GM23338 (cell line): Measurements from ENCODE around the gene AKAP1. TPM values are rescaled to one million over a fixed set of nuclear protein-coding genes. Genes with fewer than 3 reads are reported as not detected.

Experiments used
- ATAC-seq: fragments of 200-7000 bp; cut with Tn5 transposase; 3 replicates; pipeline ENCODE4 v1.9.1; 2020
- DNase-seq: peaks from one replicate; pipeline ENCODE4 v3.0.0-alpha.2; 2015; ENCODE audit warnings: low spot score
- H2AFZ ChIP-seq: fragments of 200-600 bp; sonication (generic); 2 replicates; pipeline ENCODE4 v1.8.0; 2016; ENCODE audit warnings: antibody characterized with exemption, mild to moderate bottlenecking, moderate library complexity
- H3F3A ChIP-seq: fragments of 200-600 bp; sonication (generic); replicated peaks from 2 replicates; pipeline ENCODE4 v1.8.0; 2017; ENCODE audit warnings: antibody characterized with exemption, mixed run types, low read depth
- H3K27ac ChIP-seq: fragments of 200-600 bp; sonication (generic); 2 replicates; pipeline ENCODE4 v1.6.1; 2016; ENCODE audit warnings: low read depth
- H3K27me3 ChIP-seq: fragments of 200-600 bp; sonication (generic); 2 replicates; pipeline ENCODE4 v1.8.0; 2016; ENCODE audit warnings: mild to moderate bottlenecking, mixed run types, moderate library complexity; ENCODE audit not compliant: insufficient read depth
- H3K36me3 ChIP-seq: fragments of 200-600 bp; sonication (generic); 2 replicates; pipeline ENCODE4 v1.8.0; 2016; ENCODE audit warnings: mild to moderate bottlenecking; ENCODE audit not compliant: insufficient read depth
- H3K4me1 ChIP-seq: fragments of 200-600 bp; sonication (generic); 2 replicates; pipeline ENCODE4 v1.8.0; 2016; ENCODE audit warnings: mild to moderate bottlenecking, moderate library complexity; ENCODE audit not compliant: insufficient read depth
- H3K4me2 ChIP-seq: fragments of 200-600 bp; sonication (generic); 2 replicates; pipeline ENCODE4 v1.7.1; 2017; ENCODE audit warnings: mixed run types
- H3K4me3 ChIP-seq: fragments of 200-600 bp; sonication (generic); 2 replicates; pipeline ENCODE4 v1.6.1; 2016; ENCODE audit warnings: mixed run types
- H3K79me2 ChIP-seq: fragments of 200-600 bp; sonication (generic); replicated peaks from 2 replicates; pipeline ENCODE4 v1.8.0; 2017; ENCODE audit warnings: mild to moderate bottlenecking; ENCODE audit not compliant: insufficient read depth
- H3K9me2 ChIP-seq: fragments of 200-600 bp; sonication (generic); 2 replicates; pipeline ENCODE4 v1.8.0; 2017; ENCODE audit not compliant: insufficient read depth
- H4K20me1 ChIP-seq: fragments of 200-600 bp; sonication (generic); replicated peaks from 2 replicates; pipeline ENCODE4 v1.8.0; 2017; ENCODE audit warnings: mild to moderate bottlenecking; ENCODE audit not compliant: insufficient read depth
- H3K27ac Mint-ChIP-seq: 2 replicates; pipeline ENCODE4 v1.8.0; 2020; ENCODE audit warnings: inconsistent platforms, mild to moderate bottlenecking, moderate library complexity, mixed read lengths
- H3K27me3 Mint-ChIP-seq: 3 replicates; pipeline ENCODE4 v1.8.0; 2022; ENCODE audit warnings: low read depth, mild to moderate bottlenecking, moderate library complexity, mixed read lengths, inconsistent platforms; ENCODE audit not compliant: insufficient read depth, poor library complexity
- H3K36me3 Mint-ChIP-seq: 3 replicates; pipeline ENCODE4 v1.8.0; 2021; ENCODE audit warnings: low read depth, mild to moderate bottlenecking, inconsistent platforms, moderate library complexity, mixed read lengths
- H3K4me1 Mint-ChIP-seq: 3 replicates; pipeline ENCODE4 v1.8.0; 2020; ENCODE audit warnings: mild to moderate bottlenecking, inconsistent platforms, mixed read lengths
- H3K4me3 Mint-ChIP-seq: 3 replicates; pipeline ENCODE4 v1.8.0; 2021; ENCODE audit warnings: moderate library complexity, mild to moderate bottlenecking, inconsistent platforms, mixed read lengths
- H3K9me3 Mint-ChIP-seq: 3 replicates; pipeline ENCODE4 v1.8.0; 2020; ENCODE audit warnings: moderate library complexity, mild to moderate bottlenecking, inconsistent platforms, mixed read lengths
- CREB1 ChIP-seq: fragments of 250-450 bp; sonication (Bioruptor Pico); IDR thresholded peaks from 2 replicates; pipeline ENCODE4 v1.5.0; 2020; ENCODE audit warnings: low read depth, mild to moderate bottlenecking, moderate library complexity
- EZH2 ChIP-seq: fragments of 200-600 bp; sonication (generic); IDR thresholded peaks from one replicate; pipeline ENCODE4 v1.8.0; 2017; ENCODE audit warnings: antibody characterized with exemption, mild to moderate bottlenecking, low read depth; ENCODE audit not compliant: unreplicated experiment
- EZH2phosphoT487 ChIP-seq: fragments of 200-600 bp; sonication (generic); IDR thresholded peaks from one replicate; pipeline ENCODE4 v1.8.1; 2018; ENCODE audit warnings: antibody characterized with exemption; ENCODE audit not compliant: unreplicated experiment
- JUNB ChIP-seq: IDR thresholded peaks from one replicate; pipeline ENCODE4 v1.6.1; 2016; ENCODE audit warnings: antibody characterized with exemption; ENCODE audit not compliant: unreplicated experiment
- NANOG ChIP-seq: IDR thresholded peaks from 2 replicates; pipeline ENCODE4 v1.6.1; 2016; ENCODE audit warnings: antibody characterized with exemption, borderline replicate concordance
- POLR2AphosphoS5 ChIP-seq: IDR thresholded peaks from 2 replicates; pipeline ENCODE4 v1.6.1; 2016; ENCODE audit warnings: antibody characterized with exemption, low read depth
- STAT1 ChIP-seq: IDR thresholded peaks from one replicate; pipeline ENCODE4 v1.6.1; 2016; ENCODE audit warnings: antibody characterized with exemption; ENCODE audit not compliant: unreplicated experiment
- ZNF114 ChIP-seq: fragments of 250-450 bp; sonication (Bioruptor Pico); IDR thresholded peaks from 2 replicates; pipeline ENCODE4 v1.5.0; 2020; ENCODE audit warnings: mild to moderate bottlenecking, moderate library complexity
- ZNF331 ChIP-seq: fragments of 250-450 bp; sonication (Bioruptor Pico); IDR thresholded peaks from 2 replicates; pipeline ENCODE4 v1.5.0; 2020; ENCODE audit warnings: low read depth, mild to moderate bottlenecking, moderate library complexity
- polyA plus RNA-seq: library from polyadenylated mRNA; unstranded; fragments of >200 nt; fragmentation: Nextera tagmentation; extraction: Ambion mirVana; gene quantifications from 2 replicates; pipeline ENCODE4 v1.2.1, GENCODE V29; 2016
- total RNA-seq: library from RNA; depleted of rRNA; stranded (reverse); fragments of >200 nt; shearing (Covaris generic); gene quantifications from 2 replicates; pipeline ENCODE4 v1.2.3, GENCODE V29; 2014
- TF ChIP-seq, protein P1 (sequence below), 2 experiments: fragments of 200-600 bp in 1 of 2; sonication (generic) in 1 of 2; conservative IDR thresholded peaks; 2 replicates each; pipeline versions ENCODE4 v1.5.1 to v1.6.1; 2016 to 2017; ENCODE audit warnings: antibody characterized with exemption in 2 of 2, low read depth in 2 of 2, mild to moderate bottlenecking in 2 of 2, moderate library complexity in 1 of 2
- TF ChIP-seq, protein P2 (sequence below): IDR thresholded peaks from 2 replicates; pipeline ENCODE4 v1.6.1; 2016; ENCODE audit warnings: antibody characterized with exemption
- TF ChIP-seq, protein P3 (sequence below): IDR thresholded peaks from one replicate; pipeline ENCODE4 v1.6.1; 2018; ENCODE audit warnings: antibody characterized with exemption; ENCODE audit not compliant: unreplicated experiment
- TF ChIP-seq, protein P4 (sequence below): fragments of 250-450 bp; sonication (Bioruptor Pico); IDR thresholded peaks from 2 replicates; pipeline ENCODE4 v1.5.0; 2020; ENCODE audit warnings: mild to moderate bottlenecking, moderate library complexity

Gene AKAP1
- total and polyA plus RNA-seq, 2 experiments from 2014 or later, result 19.6 to 45.9 TPM

DNA sequence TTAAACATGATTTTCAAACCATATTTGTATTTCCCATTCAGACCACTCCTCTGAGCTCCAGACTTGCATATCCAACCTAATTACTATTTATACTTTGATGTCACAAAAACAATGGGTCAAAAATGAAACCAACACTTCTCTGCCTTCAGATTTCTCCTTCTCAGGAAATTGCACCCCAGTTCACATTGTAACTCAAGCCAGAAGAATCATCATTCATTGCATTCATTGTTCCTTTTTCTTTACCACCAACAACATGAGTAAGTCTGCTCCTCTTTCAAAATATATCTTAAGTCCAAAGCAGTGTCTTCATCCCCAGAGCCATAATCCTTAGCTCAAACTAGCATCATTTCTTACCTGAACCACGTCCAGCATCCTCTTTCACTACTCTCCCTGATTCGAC, 2.6 kb upstream of the AKAP1 start (continued):
- TF ChIP-seq STAT1, result no peak
- no peak for TF ChIP-seq EZH2
- TF ChIP-seq ZNF114 (CRISPR knock-in tag), result no peak
- TF ChIP-seq JUNB, result no peak
- no peak for TF ChIP-seq ZNF331 (CRISPR knock-in tag)

DNA sequence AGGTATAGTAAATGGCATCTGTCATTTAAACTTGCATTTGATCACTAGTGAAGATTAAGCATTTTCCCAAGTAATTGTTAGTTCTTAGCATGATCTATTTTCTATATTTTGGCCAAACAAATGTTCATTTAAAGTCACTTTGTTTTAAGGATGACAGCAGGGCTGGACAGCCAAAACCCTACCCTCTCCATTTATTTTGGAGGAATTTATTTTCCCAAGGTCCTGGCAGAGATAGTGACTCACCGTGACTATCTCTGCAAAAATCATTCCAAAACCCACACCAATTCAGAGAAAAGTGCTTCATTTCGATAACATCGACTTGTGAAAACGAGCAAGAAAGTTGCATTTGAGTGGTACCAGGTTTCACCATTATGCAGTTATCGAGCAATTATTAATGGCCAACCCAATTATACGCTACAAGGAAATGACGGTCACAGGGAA, 665 bp upstream of the AKAP1 start:
- Mint-ChIP-seq H3K4me3 (peak overlapping the region; percentile 91), H3K27ac (peak overlapping the region; percentile 98), H3K27me3 (peaks cover 12% of the 10 kb centered on the region), H3K9me3 (no peaks in the 10 kb centered on the region), H3K4me1 (peaks cover 43% of the 10 kb centered on the region), H3K36me3 (no peaks in the 10 kb centered on the region; the same call in 2 of the 3 replicates)
- no peaks in the 10 kb centered on the region for H3K36me3 ChIP-seq
- DNase-seq (no peak), ATAC-seq (no peak)
- H3K9me2 ChIP-seq, result no peaks in the 10 kb centered on the region
- TF ChIP-seq EZH2, result no peak
- TF ChIP-seq, protein P1, sequence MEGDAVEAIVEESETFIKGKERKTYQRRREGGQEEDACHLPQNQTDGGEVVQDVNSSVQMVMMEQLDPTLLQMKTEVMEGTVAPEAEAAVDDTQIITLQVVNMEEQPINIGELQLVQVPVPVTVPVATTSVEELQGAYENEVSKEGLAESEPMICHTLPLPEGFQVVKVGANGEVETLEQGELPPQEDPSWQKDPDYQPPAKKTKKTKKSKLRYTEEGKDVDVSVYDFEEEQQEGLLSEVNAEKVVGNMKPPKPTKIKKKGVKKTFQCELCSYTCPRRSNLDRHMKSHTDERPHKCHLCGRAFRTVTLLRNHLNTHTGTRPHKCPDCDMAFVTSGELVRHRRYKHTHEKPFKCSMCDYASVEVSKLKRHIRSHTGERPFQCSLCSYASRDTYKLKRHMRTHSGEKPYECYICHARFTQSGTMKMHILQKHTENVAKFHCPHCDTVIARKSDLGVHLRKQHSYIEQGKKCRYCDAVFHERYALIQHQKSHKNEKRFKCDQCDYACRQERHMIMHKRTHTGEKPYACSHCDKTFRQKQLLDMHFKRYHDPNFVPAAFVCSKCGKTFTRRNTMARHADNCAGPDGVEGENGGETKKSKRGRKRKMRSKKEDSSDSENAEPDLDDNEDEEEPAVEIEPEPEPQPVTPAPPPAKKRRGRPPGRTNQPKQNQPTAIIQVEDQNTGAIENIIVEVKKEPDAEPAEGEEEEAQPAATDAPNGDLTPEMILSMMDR (conservative IDR thresholded peaks at IDR 0.05; ENCODE audit: low read depth in 2 of 2), result no peak
- TF ChIP-seq EZH2phosphoT487, result no peak
- TF ChIP-seq CREB1 (CRISPR knock-in tag), result no peak
- no peak for TF ChIP-seq STAT1
- TF ChIP-seq, protein P2, sequence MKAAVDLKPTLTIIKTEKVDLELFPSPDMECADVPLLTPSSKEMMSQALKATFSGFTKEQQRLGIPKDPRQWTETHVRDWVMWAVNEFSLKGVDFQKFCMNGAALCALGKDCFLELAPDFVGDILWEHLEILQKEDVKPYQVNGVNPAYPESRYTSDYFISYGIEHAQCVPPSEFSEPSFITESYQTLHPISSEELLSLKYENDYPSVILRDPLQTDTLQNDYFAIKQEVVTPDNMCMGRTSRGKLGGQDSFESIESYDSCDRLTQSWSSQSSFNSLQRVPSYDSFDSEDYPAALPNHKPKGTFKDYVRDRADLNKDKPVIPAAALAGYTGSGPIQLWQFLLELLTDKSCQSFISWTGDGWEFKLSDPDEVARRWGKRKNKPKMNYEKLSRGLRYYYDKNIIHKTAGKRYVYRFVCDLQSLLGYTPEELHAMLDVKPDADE, result no peak
- TF ChIP-seq, protein P3, sequence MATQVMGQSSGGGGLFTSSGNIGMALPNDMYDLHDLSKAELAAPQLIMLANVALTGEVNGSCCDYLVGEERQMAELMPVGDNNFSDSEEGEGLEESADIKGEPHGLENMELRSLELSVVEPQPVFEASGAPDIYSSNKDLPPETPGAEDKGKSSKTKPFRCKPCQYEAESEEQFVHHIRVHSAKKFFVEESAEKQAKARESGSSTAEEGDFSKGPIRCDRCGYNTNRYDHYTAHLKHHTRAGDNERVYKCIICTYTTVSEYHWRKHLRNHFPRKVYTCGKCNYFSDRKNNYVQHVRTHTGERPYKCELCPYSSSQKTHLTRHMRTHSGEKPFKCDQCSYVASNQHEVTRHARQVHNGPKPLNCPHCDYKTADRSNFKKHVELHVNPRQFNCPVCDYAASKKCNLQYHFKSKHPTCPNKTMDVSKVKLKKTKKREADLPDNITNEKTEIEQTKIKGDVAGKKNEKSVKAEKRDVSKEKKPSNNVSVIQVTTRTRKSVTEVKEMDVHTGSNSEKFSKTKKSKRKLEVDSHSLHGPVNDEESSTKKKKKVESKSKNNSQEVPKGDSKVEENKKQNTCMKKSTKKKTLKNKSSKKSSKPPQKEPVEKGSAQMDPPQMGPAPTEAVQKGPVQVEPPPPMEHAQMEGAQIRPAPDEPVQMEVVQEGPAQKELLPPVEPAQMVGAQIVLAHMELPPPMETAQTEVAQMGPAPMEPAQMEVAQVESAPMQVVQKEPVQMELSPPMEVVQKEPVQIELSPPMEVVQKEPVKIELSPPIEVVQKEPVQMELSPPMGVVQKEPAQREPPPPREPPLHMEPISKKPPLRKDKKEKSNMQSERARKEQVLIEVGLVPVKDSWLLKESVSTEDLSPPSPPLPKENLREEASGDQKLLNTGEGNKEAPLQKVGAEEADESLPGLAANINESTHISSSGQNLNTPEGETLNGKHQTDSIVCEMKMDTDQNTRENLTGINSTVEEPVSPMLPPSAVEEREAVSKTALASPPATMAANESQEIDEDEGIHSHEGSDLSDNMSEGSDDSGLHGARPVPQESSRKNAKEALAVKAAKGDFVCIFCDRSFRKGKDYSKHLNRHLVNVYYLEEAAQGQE, result no peak
- TF ChIP-seq ZNF114 (CRISPR knock-in tag), result no peak
- TF ChIP-seq POLR2AphosphoS5, result no peak
- TF ChIP-seq, protein P4, sequence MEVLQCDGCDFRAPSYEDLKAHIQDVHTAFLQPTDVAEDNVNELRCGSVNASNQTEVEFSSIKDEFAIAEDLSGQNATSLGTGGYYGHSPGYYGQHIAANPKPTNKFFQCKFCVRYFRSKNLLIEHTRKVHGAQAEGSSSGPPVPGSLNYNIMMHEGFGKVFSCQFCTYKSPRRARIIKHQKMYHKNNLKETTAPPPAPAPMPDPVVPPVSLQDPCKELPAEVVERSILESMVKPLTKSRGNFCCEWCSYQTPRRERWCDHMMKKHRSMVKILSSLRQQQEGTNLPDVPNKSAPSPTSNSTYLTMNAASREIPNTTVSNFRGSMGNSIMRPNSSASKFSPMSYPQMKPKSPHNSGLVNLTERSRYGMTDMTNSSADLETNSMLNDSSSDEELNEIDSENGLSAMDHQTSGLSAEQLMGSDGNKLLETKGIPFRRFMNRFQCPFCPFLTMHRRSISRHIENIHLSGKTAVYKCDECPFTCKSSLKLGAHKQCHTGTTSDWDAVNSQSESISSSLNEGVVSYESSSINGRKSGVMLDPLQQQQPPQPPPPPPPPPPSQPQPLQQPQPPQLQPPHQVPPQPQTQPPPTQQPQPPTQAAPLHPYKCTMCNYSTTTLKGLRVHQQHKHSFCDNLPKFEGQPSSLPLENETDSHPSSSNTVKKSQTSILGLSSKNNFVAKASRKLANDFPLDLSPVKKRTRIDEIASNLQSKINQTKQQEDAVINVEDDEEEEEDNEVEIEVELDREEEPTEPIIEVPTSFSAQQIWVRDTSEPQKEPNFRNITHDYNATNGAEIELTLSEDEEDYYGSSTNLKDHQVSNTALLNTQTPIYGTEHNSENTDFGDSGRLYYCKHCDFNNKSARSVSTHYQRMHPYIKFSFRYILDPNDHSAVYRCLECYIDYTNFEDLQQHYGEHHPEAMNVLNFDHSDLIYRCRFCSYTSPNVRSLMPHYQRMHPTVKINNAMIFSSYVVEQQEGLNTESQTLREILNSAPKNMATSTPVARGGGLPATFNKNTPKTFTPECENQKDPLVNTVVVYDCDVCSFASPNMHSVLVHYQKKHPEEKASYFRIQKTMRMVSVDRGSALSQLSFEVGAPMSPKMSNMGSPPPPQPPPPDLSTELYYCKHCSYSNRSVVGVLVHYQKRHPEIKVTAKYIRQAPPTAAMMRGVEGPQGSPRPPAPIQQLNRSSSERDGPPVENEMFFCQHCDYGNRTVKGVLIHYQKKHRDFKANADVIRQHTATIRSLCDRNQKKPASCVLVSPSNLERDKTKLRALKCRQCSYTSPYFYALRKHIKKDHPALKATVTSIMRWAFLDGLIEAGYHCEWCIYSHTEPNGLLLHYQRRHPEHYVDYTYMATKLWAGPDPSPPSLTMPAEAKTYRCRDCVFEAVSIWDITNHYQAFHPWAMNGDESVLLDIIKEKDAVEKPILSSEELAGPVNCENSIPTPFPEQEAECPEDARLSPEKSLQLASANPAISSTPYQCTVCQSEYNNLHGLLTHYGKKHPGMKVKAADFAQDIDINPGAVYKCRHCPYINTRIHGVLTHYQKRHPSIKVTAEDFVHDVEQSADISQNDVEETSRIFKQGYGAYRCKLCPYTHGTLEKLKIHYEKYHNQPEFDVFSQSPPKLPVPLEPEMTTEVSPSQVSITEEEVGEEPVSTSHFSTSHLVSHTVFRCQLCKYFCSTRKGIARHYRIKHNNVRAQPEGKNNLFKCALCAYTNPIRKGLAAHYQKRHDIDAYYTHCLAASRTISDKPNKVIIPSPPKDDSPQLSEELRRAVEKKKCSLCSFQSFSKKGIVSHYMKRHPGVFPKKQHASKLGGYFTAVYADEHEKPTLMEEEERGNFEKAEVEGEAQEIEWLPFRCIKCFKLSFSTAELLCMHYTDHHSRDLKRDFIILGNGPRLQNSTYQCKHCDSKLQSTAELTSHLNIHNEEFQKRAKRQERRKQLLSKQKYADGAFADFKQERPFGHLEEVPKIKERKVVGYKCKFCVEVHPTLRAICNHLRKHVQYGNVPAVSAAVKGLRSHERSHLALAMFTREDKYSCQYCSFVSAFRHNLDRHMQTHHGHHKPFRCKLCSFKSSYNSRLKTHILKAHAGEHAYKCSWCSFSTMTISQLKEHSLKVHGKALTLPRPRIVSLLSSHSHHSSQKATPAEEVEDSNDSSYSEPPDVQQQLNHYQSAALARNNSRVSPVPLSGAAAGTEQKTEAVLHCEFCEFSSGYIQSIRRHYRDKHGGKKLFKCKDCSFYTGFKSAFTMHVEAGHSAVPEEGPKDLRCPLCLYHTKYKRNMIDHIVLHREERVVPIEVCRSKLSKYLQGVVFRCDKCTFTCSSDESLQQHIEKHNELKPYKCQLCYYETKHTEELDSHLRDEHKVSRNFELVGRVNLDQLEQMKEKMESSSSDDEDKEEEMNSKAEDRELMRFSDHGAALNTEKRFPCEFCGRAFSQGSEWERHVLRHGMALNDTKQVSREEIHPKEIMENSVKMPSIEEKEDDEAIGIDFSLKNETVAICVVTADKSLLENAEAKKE (CRISPR knock-in tag), result no peak
- no peak for TF ChIP-seq NANOG
- TF ChIP-seq JUNB, result no peak
- TF ChIP-seq ZNF331 (CRISPR knock-in tag), result no peak
- H3K27me3 ChIP-seq, result peaks cover 18% of the 10 kb centered on the region
- peaks cover 32% of the 10 kb centered on the region for H3K79me2 ChIP-seq
- peak overlapping the region; percentile 93 for H3K4me3 ChIP-seq
- peak overlapping the region; percentile 86 for H3K4me2 ChIP-seq
- no peaks in the 10 kb centered on the region; the same call in 1 of the 2 replicates for H3F3A ChIP-seq
- peak overlapping the region; percentile 100 for H2AFZ ChIP-seq
- peak overlapping the region; percentile 94 for H3K27ac ChIP-seq
- peaks cover 24% of the 10 kb centered on the region; the same call in 1 of the 2 replicates for H3K4me1 ChIP-seq
- peaks cover 25% of the 10 kb centered on the region for H4K20me1 ChIP-seq
